NCI-H187 treated with DMSO at 0.1 percent for 48 hours (cell line): ENCODE results near the gene RSBN1L.

Experiments
- DNase-seq: peaks from one replicate; lab custom pipeline; 2025; lab: John Stamatoyannopoulos, UW

Gene RSBN1L

DNA sequence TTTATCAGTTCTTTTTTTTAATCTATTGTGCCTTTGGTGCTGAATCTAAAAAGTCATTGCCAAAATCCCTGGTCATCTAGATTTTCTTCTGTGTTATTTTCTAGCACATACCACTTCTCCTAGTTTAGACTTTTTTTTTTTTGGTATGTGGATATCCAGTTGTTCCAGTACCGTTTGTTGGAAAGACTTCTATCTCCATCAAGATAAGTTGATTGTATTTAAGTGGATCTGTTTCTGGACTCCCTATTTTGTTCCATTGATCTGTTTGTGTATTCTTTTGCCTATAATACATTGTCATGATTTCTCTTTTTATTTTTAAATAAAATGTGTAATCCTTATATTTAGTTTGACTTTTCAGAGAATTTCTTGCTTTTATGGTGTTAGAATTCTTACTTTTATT, 35.5 kb downstream of the RSBN1L start:
- no peak for DNase-seq

DNA sequence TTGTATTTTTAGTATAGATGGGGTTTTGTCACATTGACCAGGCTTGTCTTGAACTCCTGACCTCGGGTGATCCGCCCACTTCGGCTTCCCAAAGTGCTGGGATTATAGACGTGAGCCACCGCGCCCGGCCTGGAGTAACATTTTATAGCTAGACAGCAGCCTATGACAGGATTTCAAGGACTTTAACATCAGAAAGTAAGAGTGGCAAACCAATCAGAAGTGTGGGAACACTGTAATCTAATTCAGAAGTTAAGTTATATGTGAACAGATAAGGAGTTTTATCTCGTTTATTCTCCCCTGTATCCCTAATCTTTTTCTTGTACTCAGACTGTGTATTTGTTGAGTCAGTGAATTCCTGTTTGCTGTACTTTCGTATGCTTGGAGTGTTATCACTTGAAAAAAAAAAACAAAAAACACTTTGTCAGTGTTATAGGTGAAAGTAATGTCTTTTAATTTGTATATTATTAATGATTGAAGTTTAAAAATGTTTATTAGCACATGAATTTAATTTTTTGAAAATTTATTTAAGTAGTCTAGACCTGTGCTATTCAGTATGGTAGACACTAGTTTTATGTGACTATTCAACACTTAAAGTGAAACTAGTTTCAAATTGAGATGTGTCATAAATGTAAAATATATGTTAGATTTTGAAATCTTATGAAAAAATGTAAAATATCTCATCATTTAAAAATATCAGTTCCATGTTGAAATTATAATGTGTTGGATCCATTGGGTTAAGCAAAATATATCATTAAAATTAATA, 38.6 kb downstream of the RSBN1L start:
- DNase-seq = no peak

DNA sequence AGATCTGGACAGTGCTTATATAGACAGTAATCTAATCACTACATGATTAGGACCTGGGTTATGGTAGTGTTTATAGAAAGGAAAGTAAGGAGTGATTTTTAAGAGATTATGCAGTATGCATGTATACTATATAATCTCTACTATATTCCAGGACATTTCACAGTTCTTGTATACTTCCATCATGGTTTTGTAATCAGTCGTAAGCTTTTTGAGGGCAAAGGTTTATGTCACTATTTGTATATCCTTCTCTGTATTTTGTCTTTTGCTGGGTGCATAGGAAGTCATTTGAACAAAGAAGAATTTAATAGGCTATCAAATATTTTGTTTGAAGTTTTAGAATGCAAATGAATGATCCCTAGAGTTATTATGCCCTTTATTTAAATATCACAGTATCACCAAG, 39.2 kb downstream of the RSBN1L start:
- no peak for DNase-seq

DNA sequence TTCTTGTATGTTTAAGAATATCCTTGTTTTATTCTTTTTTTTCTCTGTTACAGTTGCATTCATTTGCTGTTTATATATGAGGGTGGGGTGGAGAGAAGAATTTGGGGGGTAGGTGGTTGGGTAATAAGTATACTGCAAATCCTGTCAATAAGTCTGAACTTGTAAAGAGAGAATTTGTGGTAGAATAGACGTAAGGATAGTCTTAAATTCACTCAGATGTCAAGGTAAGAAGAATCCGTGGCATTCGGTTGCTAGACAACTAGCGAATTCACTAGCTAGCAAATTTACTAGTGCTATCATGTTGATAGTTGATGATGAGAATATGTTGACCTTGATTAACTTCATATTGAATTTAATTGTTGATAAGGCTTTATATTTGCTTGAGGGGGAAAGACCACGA, 40.7 kb downstream of the RSBN1L start:
- DNase-seq = no peak

DNA sequence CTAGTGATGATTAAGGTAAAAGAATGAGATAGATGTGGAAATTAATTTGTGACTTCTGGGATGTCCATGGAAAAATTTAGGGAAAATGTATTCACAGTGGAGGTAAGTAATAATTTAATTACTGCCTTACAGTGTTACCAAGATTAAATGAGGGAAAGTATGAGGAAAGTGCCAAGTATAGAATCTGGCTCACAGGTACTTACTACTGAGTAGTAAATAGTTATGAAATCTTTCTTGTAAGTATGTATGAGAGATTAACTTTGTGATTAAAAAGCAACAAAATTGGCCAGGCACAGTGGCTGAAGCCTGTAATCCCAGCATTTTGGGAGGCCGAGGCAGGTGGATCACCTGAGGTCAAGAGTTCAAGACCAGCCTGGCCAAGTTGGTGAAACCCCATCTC, 42.1 kb downstream of the RSBN1L start:
- DNase-seq = no peak

DNA sequence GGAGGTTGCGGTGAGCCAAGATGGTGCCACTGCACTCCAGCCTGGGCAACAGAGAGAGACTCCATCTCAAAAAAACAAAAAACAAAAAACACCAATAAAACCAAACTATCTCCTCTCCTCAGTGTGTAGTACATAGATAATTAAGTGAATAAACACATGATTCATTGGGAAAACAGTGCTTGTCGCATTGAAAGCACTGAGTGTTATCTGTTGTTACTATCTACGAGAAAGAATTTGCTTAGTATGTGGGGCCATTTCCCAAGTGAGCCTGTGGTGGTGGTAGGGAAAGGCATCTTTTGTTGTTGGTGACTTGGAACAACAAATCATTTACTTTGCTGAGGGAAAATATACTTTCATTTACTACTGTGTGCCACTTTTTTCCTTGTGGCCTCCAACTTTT, 42.6 kb downstream of the RSBN1L start:
- DNase-seq = no peak

DNA sequence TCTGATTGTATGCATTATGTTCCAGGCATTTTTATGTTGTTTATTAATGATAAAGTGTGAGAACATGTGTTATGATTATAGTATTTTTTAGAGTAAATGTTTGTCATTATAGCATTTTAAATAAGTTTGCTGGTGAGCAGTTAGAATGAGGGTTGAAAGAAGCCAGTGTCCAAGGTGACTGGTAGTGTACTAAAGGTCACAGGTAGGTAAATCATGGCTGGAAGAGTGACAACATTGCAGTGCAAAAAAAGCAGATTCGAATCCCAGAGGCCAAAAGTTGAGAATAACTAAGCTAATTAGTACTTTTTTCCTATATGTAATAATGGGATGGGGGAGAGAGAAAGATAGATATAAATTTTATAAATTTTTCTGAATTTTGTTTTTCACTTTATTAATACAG, 44.0 kb downstream of the RSBN1L start:
- no peak for DNase-seq

DNA sequence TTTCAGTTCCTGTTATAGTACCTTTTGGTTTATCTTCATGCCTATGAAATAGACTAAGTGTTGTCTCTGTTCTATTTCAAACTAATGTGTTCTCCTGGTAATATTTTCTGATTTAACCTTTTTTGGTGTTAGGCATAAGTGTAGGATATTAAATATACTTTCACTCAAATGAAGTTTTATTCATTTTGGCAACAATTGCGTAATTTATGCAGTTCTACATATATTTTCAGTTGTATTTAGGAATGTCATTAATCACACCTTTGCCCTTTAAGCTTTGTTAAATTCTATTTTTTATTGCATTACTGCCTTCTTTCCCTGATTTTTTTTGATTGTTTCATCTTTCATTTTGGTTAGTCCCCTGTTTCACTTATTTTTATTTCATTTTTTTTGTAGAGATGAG, 47.3 kb downstream of the RSBN1L start:
- no peak for DNase-seq

DNA sequence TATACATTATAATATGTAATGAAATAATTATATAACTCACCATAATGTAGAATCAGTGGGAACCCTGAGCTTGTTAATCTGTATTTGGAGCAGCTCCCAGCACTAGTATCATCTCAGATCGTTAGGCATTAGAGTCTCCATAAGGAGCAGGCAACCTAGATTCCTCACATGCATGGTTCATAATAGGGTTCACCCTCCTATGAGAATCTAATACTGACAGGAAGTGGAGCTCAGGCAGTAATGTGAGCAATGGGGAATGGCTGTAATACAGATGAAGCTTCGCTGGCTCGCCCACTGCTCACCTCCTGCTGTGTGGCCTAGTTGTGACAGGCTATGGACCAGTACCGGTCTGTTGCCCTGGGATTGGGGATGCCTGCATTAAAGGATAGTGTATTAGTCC, 49.5 kb downstream of the RSBN1L start:
- no peak for DNase-seq

DNA sequence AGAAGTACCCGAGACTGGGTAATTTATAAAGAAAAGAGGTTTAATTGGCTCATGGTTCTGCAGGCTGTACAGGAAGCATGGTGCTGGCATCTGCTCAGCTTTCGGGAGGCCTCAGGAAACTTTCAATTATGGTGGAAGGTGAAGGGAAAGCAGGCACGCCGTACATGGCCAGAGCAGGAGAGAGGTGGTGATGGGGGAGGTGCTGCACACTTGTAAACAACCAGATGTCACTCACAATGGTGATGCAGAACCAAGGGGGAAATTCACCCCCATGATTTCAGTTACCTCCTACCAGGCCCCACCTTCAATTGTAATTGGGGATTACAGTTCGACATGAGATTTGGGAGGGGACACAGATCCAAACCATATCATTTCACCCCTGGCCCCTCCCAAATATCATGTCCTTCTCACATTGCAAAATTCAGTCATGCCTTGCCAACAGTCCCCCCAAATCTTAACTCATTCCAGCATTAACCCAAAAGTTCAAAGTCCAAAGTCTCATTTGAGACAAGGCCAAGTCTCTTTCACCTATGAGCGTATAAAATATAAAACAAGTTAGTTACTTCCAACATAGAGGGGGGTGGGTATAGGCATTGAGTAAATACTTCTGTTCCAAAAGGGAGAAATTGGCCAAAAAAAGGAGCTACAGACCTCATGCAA, 50.0 kb downstream of the RSBN1L start:
- DNase-seq = no peak

DNA sequence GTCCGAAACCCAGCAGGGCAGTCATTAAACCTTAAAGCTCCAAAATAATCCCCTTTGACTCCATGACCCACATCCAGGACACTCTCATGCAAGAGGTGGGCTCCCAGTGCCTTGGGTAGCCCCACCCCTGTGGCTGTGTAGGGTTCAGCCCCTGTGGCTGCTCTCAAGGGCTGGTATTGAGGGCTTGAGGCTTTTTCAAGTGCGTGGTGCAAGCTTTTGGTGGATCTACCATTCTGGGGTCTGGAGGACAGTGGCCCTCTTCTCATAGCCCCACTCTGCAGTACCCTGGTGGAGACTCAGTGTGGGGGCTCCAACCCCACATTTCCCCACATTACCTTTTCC, 50.5 kb downstream of the RSBN1L start:
- DNase-seq = no peak

DNA sequence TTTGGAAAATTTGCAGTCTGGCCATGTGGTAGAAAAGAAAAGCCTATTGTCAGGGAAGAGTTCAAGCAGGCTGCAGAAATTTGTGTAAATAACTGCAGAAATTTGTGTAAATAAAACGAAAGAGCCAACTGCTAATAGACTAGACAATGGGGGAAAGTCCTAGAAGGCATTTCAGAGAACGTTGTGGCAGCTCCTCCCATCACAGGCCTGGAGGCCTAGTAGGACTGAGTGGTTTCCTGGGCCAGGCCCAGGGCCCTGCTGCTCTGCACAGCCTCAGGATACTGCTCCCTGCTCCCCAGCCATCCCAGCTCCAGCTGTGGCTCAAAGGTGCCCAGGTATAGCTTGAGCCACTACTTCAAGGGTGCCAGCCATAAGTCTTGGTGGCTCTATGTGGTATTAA, 50.9 kb downstream of the RSBN1L start:
- no peak for DNase-seq

DNA sequence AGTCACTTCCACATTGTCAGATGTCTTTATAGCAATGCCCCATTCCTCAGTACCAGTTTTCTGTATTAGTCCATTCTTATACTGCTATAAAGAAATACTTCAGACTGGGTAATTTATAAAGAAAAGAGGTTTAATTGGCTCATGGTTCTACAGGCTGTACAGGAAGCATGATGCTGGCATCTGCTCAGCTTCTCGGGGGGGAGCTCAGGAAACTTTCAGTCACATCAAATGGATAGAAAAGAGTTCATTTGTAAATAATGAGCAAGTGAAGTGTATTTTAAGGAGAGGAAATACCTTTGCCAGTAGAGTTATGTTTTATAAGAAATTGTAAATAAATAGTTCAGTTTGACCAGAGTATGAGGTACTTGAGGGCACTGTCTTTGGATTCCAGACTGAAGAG, 51.5 kb downstream of the RSBN1L start:
- no peak for DNase-seq

DNA sequence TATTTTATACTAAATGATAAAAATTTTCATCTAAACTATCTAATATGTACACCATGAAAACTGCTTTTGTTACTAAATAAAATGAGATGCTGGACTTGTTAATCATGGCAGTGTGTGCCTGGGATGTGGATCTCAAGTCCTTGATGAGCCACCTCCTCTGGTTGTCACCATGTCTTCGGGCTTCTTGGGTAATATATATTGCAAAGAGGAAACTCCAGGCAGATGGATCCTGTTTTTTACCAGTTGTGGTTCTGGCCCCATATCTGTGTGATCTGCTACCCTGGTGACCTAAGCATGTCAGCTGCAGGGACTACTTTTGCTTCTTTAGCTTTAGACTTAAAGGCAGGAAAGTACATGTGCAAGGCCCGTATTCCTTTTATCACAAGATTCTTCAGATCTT, 55.8 kb downstream of the RSBN1L start:
- DNase-seq = no peak

DNA sequence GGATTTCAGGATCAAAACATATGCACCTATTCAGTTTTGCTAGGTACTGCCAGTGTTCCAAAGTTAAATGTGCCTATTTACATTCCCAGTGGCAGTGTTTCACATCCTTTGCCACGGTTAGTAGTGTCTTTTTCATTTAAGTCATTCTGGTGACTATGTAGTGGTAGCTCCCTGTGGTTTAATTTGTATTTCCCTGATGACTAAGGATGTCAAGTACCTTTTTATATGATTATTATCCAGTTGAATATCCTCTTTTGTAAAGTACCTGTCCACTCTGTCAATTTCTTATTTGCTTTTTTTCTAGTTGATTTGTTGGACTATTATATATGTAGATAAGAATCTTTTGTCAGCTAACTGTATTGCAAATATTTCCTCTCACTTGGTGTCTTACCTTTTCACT, 56.9 kb downstream of the RSBN1L start:
- DNase-seq = peak; percentile 26

DNA sequence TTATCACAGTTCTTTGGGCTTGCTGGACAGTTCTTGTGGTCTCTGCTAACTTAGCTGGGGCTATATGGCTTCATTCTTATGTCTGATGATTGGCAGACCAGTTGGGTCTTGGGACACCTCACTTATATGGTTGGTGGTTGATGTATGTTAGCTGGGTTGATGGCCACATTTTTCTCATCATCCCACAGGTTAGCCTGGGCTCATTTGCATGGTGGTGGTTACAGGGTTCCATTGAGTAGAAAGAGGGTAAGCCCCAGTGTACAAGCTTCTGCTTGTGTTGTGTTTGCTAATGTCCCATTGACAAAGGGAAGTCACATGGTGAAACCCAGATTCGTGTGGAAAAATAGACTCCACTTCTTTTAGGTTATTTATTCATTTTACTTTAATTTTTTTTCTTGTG, 61.3 kb downstream of the RSBN1L start:
- DNase-seq = no peak

DNA sequence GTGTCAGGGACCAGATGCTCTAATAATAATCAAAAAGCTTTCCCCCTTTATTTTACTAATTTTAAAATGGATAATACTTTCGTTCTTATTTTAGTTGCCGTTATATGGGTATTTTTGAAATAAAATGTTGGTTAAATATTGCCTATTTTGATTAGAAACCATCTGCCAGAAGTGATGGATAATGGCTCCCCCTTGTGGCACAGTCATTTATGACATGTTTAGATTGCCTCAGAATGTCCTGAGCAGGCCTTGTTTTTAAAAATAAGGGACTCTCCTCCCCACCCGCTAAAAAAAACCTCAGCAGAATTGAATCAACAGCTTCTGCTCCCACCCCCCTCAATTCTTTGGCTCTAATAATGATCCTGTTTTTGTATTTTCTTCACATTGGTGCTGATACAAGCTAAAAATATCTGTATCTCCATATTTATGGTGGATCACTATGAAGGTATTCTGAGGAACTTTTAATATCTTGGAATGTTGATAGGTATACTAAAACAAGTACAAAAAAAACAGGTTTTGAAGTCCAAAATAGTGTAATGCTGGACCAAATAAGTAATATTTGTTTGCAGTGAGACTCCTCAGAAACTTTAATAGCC, 63.1 kb downstream of the RSBN1L start:
- DNase-seq = no peak

DNA sequence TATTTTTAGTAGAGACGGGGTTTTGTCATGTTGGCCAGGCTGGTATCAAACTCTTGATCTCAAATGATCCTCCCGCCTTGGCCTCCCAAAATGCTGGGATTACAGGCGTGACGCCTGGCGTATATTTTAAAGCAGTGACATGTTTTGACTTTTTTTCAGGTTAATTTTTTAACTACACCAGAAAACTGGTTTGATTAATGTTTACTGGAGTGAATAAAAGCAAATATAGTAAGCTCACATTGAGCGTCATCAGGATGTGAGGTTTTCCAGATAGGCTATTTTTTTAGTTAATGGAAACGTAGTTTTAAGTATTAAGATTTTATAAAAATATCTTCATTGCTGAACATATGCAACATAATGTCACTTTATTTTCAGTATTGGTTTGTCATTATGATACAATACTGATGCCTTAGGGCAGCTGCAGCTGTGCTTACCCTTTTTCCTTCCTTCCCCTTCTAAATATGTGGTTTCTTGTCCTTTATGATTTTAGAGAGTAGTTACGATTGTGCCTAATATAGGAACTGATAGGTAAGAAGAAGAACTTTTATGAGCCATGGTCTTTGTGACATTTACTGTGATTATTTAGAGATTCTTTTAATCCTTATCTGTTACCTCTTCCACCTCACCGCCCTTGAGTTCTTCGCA, 64.7 kb downstream of the RSBN1L start:
- DNase-seq = no peak

DNA sequence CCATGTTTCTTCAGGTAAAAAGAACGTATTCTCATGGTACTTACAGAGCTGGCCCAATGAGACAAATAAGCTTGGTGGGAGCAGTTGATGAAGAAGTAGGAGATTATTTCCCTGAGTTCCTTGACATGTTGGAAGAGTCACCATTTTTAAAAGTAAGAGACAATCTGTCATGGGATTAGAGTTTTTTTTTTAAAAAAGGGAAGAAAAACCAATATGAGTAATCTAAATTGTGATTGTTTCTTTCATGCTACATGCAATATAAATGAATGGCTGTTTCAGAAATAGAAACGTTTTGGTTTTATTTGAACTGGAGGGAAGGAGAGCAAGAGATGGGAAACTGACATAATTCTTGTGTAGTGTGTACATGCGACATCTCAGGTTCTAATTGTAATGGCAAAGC, 69.2 kb downstream of the RSBN1L start:
- no peak for DNase-seq

DNA sequence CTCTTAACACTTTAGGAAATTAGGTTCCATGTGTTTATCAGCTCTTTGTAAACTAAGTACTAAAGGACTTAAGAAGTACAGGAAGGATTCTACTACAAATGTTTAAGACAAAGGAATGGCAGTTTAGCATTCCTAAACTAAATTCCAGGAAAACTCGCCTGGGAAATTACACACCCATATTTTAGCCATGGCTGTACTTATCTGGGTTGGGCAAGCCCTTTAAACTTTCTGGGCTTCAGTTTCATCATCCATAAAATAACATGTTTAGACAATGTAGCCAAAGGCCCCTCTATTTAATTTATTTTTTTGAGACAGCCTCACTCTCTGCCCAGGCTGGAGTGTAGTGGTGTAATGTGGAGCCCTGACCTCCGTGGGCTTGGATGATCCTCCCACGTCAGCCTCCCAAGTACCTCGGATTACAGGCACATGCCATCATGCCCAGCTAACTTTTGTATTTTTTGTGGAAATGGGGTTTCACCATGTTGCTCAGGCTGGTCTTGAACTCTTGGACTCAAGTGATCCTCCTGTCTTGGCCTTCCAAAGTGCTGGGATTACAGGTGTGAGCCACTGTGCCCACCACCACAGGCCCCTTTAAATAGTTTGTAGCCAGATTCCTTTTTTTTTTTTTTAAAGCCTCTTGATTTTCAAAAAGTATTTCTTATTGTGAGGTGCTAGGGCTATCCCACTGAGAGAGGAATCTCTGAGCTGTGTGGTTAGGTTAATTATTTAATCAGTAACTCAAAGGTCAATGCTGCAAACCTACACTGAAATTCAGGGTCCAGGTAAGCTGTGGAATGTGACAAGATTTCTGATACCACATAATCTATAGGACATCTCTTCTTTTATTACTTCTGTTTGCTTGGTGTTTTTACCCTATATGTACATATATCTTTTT, 69.9 kb downstream of the RSBN1L start:
- DNase-seq = no peak

DNA sequence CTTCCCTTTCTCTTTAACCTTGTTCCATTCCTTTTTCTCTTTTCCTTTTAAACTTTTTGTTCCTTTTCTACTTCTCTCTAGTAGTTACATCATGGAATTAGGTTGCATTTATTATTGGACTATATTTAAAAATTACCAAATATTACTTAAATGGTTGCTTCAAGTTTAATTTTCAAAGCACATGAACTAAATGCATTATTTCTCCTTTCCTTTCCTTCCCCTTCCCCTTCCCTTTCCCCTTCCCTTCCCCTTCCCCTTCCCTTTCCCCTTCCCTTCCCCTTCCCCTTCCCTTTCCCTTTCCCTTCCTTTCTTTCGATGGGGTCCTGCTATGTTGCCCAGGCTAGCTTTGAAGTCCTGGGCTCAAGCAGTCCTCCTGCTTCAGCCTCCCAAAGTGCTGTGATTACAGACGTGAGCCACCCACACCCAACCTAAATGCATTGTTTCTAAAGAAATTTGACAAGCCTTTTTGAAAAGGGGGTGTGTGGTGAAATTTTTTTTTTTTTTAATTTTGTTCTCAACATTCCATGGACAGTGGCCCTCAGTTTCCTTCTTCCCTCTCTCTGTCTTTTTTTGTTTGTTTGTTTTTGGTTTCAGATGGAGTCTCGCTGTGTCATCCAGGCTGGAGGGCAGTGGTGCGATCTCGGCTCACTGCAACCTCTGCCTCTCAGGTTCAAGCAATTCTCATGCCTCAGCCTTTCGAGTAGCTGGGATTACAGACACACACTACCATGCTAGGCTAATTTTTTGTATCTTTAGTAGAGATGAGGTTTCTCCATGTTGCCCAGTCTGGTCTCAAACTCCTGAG, 70.7 kb downstream of the RSBN1L start:
- DNase-seq = no peak
